Activated naive CD4-positive, alpha-beta T cell treated with anti-CD3 and anti-CD28 coated beads for 36 hours (primary cell): ENCODE data around the gene SORCS3. TPM values are rescaled to one million over a fixed set of nuclear protein-coding genes. Genes with fewer than 3 reads are reported as not detected.
A peak's percentile ranks its signal among the peaks of the same experiment; 100 is the strongest.

ENCODE experiments used
- CTCF ChIA-PET: fragments of 350-600 bp; sonication (Branson Sonifier 250); formaldehyde crosslinking; loops from one replicate; lab custom pipeline; 2021; ENCODE audit warnings: antibody characterized with exemption; lab: Charles Lee
- DNase-seq: peaks from one replicate; pipeline ENCODE4 v3.0.0-alpha.2; 2020
- H3K27ac Mint-ChIP-seq: one replicate; pipeline ENCODE4 v1.8.0; 2021; ENCODE audit warnings: mild to moderate bottlenecking, mixed read lengths
- H3K27me3 Mint-ChIP-seq: one replicate; pipeline ENCODE4 v1.8.0; 2021; ENCODE audit warnings: low read depth, mixed read lengths
- H3K36me3 Mint-ChIP-seq: one replicate; pipeline ENCODE4 v1.8.0; 2021; ENCODE audit warnings: low read depth, mixed read lengths
- H3K4me1 Mint-ChIP-seq: one replicate; pipeline ENCODE4 v1.8.0; 2021; ENCODE audit warnings: low read depth, mixed read lengths
- H3K4me3 Mint-ChIP-seq: one replicate; pipeline ENCODE4 v1.8.0; 2021; ENCODE audit warnings: mild to moderate bottlenecking, moderate library complexity, mixed read lengths
- H3K9me3 Mint-ChIP-seq: one replicate; pipeline ENCODE4 v1.8.0; 2021; ENCODE audit warnings: mixed read lengths
- intact Hi-C: fragments of 100-400 bp; cut with micrococcal nuclease; formaldehyde crosslinking; loops from one replicate; pipeline ENCODE4 v1.15.1; 2023
- total RNA-seq, 2 experiments: library from RNA; stranded (reverse); gene quantifications; one replicate each; pipeline ENCODE4 v1.2.3, GENCODE V29; 2021

Gene SORCS3
- total RNA-seq, 2 experiments from 2014 or later, result not detected

DNA sequence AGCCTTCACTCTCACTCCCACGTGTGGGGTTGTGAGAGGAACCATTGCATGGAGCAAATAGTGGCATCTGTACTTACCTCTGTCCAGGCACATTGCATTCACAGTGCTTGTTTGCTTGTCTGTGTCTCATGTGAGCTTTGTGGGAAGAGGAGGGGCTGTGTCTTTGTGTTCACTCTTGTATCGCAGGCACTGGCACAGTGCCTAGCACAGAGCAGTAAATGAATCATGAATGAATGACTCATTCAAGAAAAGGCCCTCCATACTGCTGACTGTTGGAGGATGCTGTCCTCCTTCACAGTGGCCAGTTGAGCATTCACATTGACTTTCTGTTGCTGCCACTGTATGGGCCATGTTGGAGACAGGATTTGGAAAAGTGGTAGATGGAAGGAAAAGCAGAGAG lies 125.3 kb downstream of the SORCS3 start:
- peaks cover 2% of the 10 kb centered on the region for H3K27me3 Mint-ChIP-seq
- intact Hi-C loops, result loop anchor here (10.0 kb wide), 1 partner anchor 158 kb away; no protein-coding TSS in a partner anchor
- CTCF ChIA-PET, result no interaction called here

DNA sequence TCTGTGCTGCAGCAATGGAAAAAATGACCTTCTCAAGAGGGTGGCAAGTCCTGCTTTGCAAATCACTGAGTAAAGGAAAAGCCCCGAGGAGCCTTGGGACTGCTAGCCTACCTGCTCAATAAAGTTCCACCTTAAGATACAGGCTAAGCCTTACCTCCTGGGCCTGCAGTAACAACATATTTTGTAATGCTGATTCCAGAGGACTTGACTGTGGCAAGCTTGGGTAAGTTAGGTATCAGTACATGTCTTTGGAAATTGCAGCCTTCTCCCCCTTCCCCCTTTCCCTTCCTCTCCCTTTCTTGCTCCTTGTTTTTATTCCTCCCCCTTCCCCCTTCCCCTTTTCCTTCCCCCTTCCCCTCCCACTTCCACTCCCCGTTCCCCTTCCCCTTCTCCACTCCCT lies 126.2 kb downstream of the SORCS3 start:
- H3K9me3 Mint-ChIP-seq, result no peaks in the 10 kb centered on the region
- H3K27me3 Mint-ChIP-seq, result peaks cover 4% of the 10 kb centered on the region
- H3K36me3 Mint-ChIP-seq, result no peaks in the 10 kb centered on the region
- DNase-seq, result no peak
- no peak overlapping the region for H3K27ac Mint-ChIP-seq
- CTCF ChIA-PET, result interaction anchor here (0.6 kb wide), 1 partner anchor 142 kb away, joined by 3 read pairs; no protein-coding TSS in a partner anchor
- H3K4me1 Mint-ChIP-seq, result no peaks in the 10 kb centered on the region
- intact Hi-C loops, result loop anchor here (10.0 kb wide), 1 partner anchor 158 kb away; no protein-coding TSS in a partner anchor
- H3K4me3 Mint-ChIP-seq, result no peak overlapping the region

More for the DNA sequence above, 125.3 kb downstream of the SORCS3 start:
- no peak overlapping the region for H3K4me3 Mint-ChIP-seq
- H3K4me1 Mint-ChIP-seq, result no peaks in the 10 kb centered on the region
- H3K36me3 Mint-ChIP-seq, result no peaks in the 10 kb centered on the region
- peak; percentile 9 for DNase-seq
- no peaks in the 10 kb centered on the region for H3K9me3 Mint-ChIP-seq
- H3K27ac Mint-ChIP-seq, result no peak overlapping the region

DNA sequence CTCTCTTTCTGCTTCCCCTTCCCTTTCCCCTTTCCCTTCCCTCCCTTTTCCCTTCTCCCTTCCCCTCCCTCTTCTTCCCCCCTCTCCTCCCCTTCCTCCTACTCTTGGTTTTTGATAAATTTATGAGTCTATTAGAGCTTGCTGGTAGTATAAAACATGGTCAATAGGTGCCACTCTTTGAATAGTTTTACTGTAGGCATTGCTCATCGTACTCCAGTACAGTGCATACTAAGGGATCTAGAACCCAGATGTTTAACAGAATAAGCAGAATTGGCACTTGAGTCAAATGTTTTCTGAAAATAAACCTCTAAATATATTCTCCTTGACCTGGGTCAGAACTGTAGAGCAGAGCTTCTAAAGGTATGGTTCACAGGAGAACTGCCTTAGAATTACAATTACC lies 126.7 kb downstream of the SORCS3 start:
- no peak overlapping the region for H3K4me3 Mint-ChIP-seq

DNA sequence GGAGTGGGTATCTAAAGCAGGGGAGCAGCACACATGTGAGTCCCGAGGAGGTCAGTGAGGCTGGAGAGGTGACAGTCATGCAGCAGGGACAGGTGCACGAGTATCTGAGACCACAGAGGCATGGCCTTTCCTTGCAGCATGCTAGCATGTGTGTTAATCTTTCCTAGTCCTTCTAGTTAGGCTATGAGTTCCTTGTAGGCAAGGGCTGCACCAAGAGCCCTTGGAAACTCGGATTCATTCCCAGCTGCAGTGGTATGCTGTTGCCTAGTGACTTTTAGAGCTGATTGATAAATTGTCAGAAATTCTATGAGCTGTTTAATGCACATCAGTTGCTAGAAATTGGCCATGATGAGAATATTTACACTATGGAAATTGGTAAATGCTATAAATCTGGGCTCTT lies 132.0 kb downstream of the SORCS3 start:
- Mint-ChIP-seq H3K36me3 (no peaks in the 10 kb centered on the region), H3K9me3 (no peaks in the 10 kb centered on the region), H3K4me1 (no peaks in the 10 kb centered on the region), H3K27ac (no peak overlapping the region), H3K27me3 (peaks cover 5% of the 10 kb centered on the region), H3K4me3 (no peak overlapping the region)
- CTCF ChIA-PET, result no interaction called here
- DNase-seq, result no peak
- intact Hi-C loops, result no loop called here

More for the DNA sequence above, 126.7 kb downstream of the SORCS3 start:
- DNase-seq, result no peak
- intact Hi-C loops, result loop anchor here (10.0 kb wide), 1 partner anchor 157 kb away; no protein-coding TSS in a partner anchor
- no peaks in the 10 kb centered on the region for H3K9me3 Mint-ChIP-seq
- CTCF ChIA-PET, result no interaction called here
- peaks cover 7% of the 10 kb centered on the region for H3K27me3 Mint-ChIP-seq
- H3K4me1 Mint-ChIP-seq, result no peaks in the 10 kb centered on the region
- H3K27ac Mint-ChIP-seq, result no peak overlapping the region
- H3K36me3 Mint-ChIP-seq, result no peaks in the 10 kb centered on the region

DNA sequence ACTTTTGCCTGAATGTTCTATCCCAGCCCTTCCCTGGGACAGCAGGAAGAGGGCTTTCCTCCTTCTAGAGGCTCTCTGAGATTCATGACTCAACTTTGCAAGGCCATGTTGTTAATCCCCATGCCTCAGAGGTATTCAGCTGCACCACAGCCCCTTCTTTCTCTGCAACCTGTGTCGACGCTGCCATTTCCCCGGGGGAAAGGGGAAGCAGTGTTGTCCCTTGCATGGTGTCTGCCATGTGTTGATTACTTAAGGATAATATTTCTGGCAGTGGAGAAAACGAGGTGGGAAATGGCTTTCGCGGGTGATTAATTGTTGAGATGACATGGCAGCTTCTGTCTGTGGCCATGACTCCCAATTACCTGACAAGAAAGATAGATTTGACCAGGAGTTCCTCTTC lies 133.1 kb downstream of the SORCS3 start:
- H3K27me3 Mint-ChIP-seq, result peaks cover 5% of the 10 kb centered on the region
- H3K36me3 Mint-ChIP-seq, result no peaks in the 10 kb centered on the region
- intact Hi-C loops, result no loop called here
- CTCF ChIA-PET, result no interaction called here
- H3K4me3 Mint-ChIP-seq, result no peak overlapping the region
- H3K4me1 Mint-ChIP-seq, result no peaks in the 10 kb centered on the region
- no peaks in the 10 kb centered on the region for H3K9me3 Mint-ChIP-seq
- DNase-seq, result no peak
- H3K27ac Mint-ChIP-seq, result no peak overlapping the region

DNA sequence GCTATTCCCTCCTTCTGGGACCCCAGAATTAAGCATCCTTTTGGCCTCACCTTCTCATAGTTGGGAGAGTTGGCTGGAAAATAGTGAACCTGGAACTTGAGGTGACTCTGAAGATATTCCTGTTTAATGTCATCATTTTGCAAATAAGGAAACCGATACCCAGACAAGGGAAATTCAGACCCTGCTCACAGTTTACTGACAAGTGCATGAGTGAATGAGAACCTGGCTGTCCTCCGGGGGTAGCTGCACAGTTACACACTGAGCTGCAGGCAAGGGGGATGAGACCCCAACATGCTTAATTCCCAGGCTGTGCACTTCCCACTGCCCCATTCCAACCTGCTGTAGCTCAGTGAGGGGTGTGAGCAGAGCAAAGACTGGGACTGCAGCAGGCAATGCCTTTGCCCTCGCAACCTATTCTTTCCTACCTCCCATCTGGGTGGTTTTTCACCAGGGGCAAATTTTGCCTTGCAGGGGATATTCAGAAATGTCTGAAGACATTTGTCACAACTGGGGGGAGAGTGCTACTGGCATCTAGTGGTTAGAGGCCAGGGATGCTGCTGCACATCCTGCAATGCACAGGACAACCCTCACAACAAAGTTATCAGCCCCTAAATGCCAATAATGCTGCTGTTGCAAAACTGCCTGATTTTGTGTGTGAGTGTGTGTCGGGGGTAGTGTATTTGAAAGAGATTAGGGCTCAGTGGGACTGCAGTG lies 136.2 kb downstream of the SORCS3 start:
- Mint-ChIP-seq H3K27ac (no peak overlapping the region), H3K4me3 (no peak overlapping the region), H3K36me3 (no peaks in the 10 kb centered on the region), H3K9me3 (no peaks in the 10 kb centered on the region), H3K4me1 (no peaks in the 10 kb centered on the region), H3K27me3 (peaks cover 3% of the 10 kb centered on the region)
- CTCF ChIA-PET, result no interaction called here
- intact Hi-C loops, result no loop called here
- DNase-seq, result no peak

DNA sequence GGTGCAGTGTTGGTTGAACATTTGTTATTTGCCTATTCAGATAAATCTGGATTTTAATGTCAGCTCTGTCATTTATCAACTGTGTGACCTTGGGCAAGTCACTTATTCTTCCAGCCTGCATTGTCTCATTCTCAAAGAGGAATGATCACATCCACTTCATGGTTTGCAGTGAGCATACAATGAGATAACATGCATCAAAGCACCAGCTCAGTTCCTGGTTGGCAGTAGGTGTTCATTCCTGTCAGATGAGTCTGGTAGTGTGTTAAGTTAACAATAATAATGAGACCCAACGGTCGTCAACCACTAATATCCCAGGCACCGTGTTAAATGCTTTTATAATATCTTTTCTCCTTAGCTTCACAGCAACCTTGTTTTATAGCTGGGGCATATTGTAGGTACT lies 137.3 kb downstream of the SORCS3 start:
- Mint-ChIP-seq H3K9me3 (no peaks in the 10 kb centered on the region), H3K4me3 (no peak overlapping the region), H3K27ac (no peak overlapping the region), H3K4me1 (no peaks in the 10 kb centered on the region), H3K27me3 (peaks cover 3% of the 10 kb centered on the region), H3K36me3 (no peaks in the 10 kb centered on the region)
- no peak for DNase-seq
- CTCF ChIA-PET, result no interaction called here
- intact Hi-C loops, result no loop called here

DNA sequence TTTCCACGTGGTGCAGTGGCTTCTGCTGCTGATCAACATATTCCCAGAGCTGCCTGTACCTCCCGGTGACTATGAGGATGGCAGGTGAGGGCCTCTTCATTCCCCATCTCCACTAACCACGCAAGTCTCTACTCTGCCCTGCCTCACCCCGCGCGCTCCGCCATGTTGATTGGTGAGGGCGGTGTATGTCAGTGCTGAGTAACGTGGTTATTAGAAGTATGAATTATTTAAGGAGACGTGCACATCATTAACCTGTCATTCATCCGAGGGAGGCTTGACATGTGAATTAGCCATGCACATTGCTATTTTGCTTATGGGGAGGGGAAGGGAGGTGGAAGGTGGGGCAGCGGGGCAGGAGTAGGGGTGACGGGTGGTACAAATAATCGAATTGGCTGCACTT lies 138.6 kb downstream of the SORCS3 start:
- H3K4me1 Mint-ChIP-seq, result no peaks in the 10 kb centered on the region
- H3K4me3 Mint-ChIP-seq, result no peak overlapping the region
- CTCF ChIA-PET, result no interaction called here
- intact Hi-C loops, result no loop called here
- H3K9me3 Mint-ChIP-seq, result no peaks in the 10 kb centered on the region
- peaks cover 3% of the 10 kb centered on the region for H3K27me3 Mint-ChIP-seq
- no peak overlapping the region for H3K27ac Mint-ChIP-seq
- H3K36me3 Mint-ChIP-seq, result no peaks in the 10 kb centered on the region
- DNase-seq, result no peak

DNA sequence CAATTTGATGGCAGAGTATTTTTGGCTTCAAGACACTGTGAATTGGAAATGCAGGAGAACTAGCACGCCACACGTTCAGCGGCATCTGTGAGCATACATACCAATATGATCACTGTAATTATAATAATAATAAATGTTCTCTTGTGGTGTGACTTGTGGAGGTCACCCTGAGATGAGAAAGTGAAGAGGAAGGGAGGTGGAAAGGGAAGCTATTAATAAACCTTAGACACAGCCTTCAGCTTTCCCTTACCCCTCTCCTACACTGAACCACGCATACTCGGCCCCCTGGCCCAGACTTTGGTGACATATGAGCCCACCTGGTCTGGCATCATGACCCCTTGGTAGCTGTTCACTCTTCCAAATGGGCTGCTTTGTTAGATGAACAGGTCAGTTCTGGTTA lies 139.1 kb downstream of the SORCS3 start:
- H3K27ac Mint-ChIP-seq, result no peak overlapping the region
- CTCF ChIA-PET, result no interaction called here

DNA sequence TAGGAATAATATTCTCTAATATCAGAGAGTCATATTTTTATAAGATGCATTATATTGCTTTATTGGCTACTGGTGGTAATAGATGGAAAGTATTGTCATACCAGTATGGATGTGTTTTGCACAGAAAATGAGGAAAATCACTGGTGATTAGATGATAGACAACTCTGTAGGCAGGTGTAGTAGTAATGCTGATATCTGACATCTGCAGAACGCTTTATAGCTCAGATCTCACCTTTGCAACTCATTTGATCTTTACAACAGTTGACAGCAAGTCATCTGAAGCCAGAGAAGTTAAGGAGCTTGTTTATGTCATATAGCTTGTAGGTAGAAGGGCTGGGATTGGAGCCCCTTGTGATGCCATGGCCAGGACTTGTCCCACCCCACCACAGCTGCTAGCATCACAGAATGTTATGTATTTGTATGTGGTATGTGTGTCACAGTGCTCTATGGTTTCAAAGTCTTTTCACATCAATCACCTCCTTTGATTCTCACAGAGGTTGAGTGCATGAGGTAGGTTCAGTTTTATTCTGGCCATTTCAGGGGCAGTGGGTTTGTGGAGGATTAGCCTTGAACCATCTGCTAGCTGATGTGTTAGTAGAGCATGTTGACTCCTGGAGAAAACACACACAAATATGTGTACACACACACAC lies 140.0 kb downstream of the SORCS3 start:
- Mint-ChIP-seq H3K9me3 (no peaks in the 10 kb centered on the region), H3K27ac (no peak overlapping the region), H3K36me3 (no peaks in the 10 kb centered on the region), H3K4me3 (no peak overlapping the region), H3K4me1 (no peaks in the 10 kb centered on the region), H3K27me3 (peaks cover 8% of the 10 kb centered on the region)
- CTCF ChIA-PET, result no interaction called here
- DNase-seq, result no peak
- intact Hi-C loops, result no loop called here

More for the DNA sequence above, 139.1 kb downstream of the SORCS3 start:
- no peaks in the 10 kb centered on the region for H3K4me1 Mint-ChIP-seq
- no peaks in the 10 kb centered on the region for H3K36me3 Mint-ChIP-seq
- H3K9me3 Mint-ChIP-seq, result no peaks in the 10 kb centered on the region
- H3K27me3 Mint-ChIP-seq, result peaks cover 3% of the 10 kb centered on the region
- intact Hi-C loops, result no loop called here
- H3K4me3 Mint-ChIP-seq, result no peak overlapping the region
- no peak for DNase-seq

DNA sequence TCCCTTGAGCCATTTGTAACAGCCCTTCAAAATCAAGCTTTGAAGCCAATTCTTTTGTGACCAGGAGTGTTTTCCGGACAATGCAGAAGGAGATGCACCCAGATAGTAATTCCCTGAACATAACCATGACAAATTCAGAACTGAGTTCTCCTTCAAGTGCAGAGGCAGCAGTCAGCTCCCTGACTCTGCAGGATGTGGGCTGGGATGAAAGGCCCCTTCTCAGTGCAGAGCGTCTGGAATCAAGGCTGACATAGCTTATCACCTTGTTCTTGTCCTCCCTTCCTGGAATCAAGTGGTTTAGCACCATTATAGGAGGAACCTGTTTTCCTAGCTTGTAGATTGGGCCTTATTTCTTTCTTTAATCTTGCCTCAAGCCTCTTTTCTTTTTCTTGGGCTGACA lies 143.4 kb downstream of the SORCS3 start:
- Mint-ChIP-seq H3K27me3 (peaks cover 8% of the 10 kb centered on the region), H3K27ac (no peak overlapping the region), H3K4me1 (no peaks in the 10 kb centered on the region), H3K36me3 (no peaks in the 10 kb centered on the region), H3K4me3 (no peak overlapping the region), H3K9me3 (no peaks in the 10 kb centered on the region)
- intact Hi-C loops, result no loop called here
- DNase-seq, result no peak
- CTCF ChIA-PET, result no interaction called here

DNA sequence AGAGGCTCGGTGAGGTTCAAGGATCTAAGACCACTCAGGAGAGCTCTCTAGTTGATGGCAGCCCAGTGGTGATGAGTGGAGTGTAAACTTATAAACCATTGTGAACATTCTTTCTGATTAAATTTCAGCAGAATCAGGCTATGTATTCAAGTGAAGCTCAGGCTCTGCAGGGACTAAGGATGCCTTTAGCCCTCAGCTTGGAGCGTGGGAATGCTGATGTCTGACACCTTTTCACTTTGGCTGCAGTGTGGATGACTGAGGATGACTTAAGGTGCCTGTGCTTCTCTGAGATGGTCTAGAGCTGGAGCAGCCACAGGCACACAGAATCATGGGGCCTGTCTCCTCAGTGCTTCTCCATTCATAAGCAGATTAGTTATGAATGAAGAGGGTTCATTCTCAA lies 150.4 kb downstream of the SORCS3 start:
- no peaks in the 10 kb centered on the region for H3K36me3 Mint-ChIP-seq
- intact Hi-C loops, result no loop called here

DNA sequence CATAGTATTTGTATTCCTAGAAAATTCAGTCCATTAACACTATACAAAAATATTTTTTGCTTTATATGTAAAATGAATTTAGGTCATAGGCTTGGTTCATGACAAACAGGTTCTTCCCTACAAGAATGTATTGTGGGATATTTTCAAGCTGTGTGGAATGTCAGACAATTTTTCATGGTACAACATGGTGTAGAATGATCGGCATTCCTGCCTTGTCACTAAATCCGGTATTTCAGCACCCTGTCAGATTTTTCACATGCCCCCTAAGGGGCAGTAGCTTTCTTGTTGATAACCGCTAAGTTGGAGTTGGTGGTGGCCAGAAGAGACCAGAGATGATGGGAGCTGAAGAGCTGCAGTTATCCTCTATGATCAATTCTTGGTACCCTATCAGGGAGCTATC lies 154.3 kb downstream of the SORCS3 start:
- no peak overlapping the region for H3K4me3 Mint-ChIP-seq
- H3K36me3 Mint-ChIP-seq, result no peaks in the 10 kb centered on the region
- intact Hi-C loops, result no loop called here
- peaks cover 5% of the 10 kb centered on the region for H3K27me3 Mint-ChIP-seq
- no peak overlapping the region for H3K27ac Mint-ChIP-seq
- CTCF ChIA-PET, result no interaction called here
- no peaks in the 10 kb centered on the region for H3K4me1 Mint-ChIP-seq
- no peak for DNase-seq
- H3K9me3 Mint-ChIP-seq, result peaks cover 3% of the 10 kb centered on the region

More for the DNA sequence above, 150.4 kb downstream of the SORCS3 start:
- H3K9me3 Mint-ChIP-seq, result no peaks in the 10 kb centered on the region
- H3K27ac Mint-ChIP-seq, result no peak overlapping the region
- H3K4me3 Mint-ChIP-seq, result no peak overlapping the region
- CTCF ChIA-PET, result no interaction called here
- no peak for DNase-seq
- no peaks in the 10 kb centered on the region for H3K4me1 Mint-ChIP-seq
- peaks cover 5% of the 10 kb centered on the region for H3K27me3 Mint-ChIP-seq
